Measurements from ENCODE around the gene TWNK. TPM values are rescaled to one million over a fixed set of nuclear protein-coding genes. Genes with fewer than 3 reads are reported as not detected.

TWNK gene
- total RNA-seq, 2 donors from 2014 or later = 1.8 to 2.3 TPM

GRCh38 chr10:101042667-101043362, 55.5 kb downstream of the TWNK start:
- peak overlapping the region; percentile 72 to 90 (median 79) for H3K27ac ChIP-seq
- ATAC-seq (peak; percentile 94), DNase-seq (peak; percentile 99 to 100 (median 99))
- intact Hi-C loops (cut with DNase I) = no loop called here
- H3K27me3 ChIP-seq = peaks cover 0 to 3% of the 10 kb centered on the region in 2 donors
- WGBS, 2 donors = 2 to 5% methylated on average over 38 to 40 of the region's 40 CpGs
- H3K4me1 ChIP-seq = peaks cover 20% of the 10 kb centered on the region
- peak; percentile 28 to 79 (median 77) for TF ChIP-seq POLR2A (IDR thresholded peaks at IDR 0.05)
- TF ChIP-seq CTCF (IDR thresholded peaks at IDR 0.05) = peak in 2 of 7 experiments; percentile 7
- no peaks in the 10 kb centered on the region for H3K36me3 ChIP-seq (replicated peaks in 1 of 2; ENCODE audit: insufficient read depth in 1 of 2, low read depth in 2 of 2)
- H3K4me3 ChIP-seq = no peak overlapping the region
- no peaks in the 10 kb centered on the region for H3K9me3 ChIP-seq

GRCh38 chr10:101043363-101043707, 56.0 kb downstream of the TWNK start:
- ATAC-seq (no peak), DNase-seq (no peak)
- intact Hi-C loops (cut with DNase I) = no loop called here
- whole genome bisulfite sequencing, 2 donors = 28 to 38% methylated on average over 2 of the region's 2 CpGs
- Histone ChIP-seq H3K27me3 (peaks cover 0 to 4% of the 10 kb centered on the region in 2 donors), H3K4me1 (peaks cover 25% of the 10 kb centered on the region), H3K4me3 (no peak overlapping the region), H3K27ac (peak overlapping the region; percentile 72 to 90 (median 79)), H3K36me3 (replicated peaks in 1 of 2; ENCODE audit: insufficient read depth in 1 of 2, low read depth in 2 of 2) (no peaks in the 10 kb centered on the region), H3K9me3 (no peaks in the 10 kb centered on the region)
- TF ChIP-seq POLR2A (IDR thresholded peaks at IDR 0.05) (no peak), CTCF (IDR thresholded peaks at IDR 0.05) (no peak)

MicroRNAs within 50 kb of the gene (microRNA counts, 767-probe panel; counts per million panel counts)
- microRNA hsa-miR-608 = 0 to 736 counts per million in 2 donors

Small RNA genes lying within 50 kb of the gene (microRNA-seq; reads per million reads assigned to microRNA genes)
- gene MIR608 (ENCODE audit: borderline number of aligned reads in 2 of 2, borderline replicate concordance in 2 of 2) = 0 reads per million in 2 donors

Small RNA genes lying within 50 kb of the gene (small RNA-seq; reads per million reads assigned to genes)
- gene MIR608 = not detected

Other genes with a start within 250 kb of the TWNK start
- gene PAX2, start 242.0 kb upstream of the TWNK start, total RNA-seq = under 1 TPM in 1 of 2 donors, not detected in 1; under 0.01 TPM
- 10 to 100 TPM; 16.2 to 26.7 TPM for gene SLF2, start 74.6 kb upstream of the TWNK start, total RNA-seq
- 10 to 100 TPM; 10.5 to 12.5 TPM for gene SEMA4G, start 18.0 kb upstream of the TWNK start, total RNA-seq
- 10 to 100 TPM; 53.7 to 90.5 TPM for gene MRPL43, start within 50 bp of the TWNK start, total RNA-seq
- gene LZTS2, start 12.3 kb downstream of the TWNK start, total RNA-seq = 10 to 100 TPM; 29.7 to 38.4 TPM
- under 1 TPM; 0.52 to 0.66 TPM for gene PDZD7, start 43.6 kb downstream of the TWNK start, total RNA-seq
- 10 to 100 TPM; 23.4 to 61.7 TPM for gene SFXN3, start 43.7 kb downstream of the TWNK start, total RNA-seq
- gene KAZALD1, start 74.4 kb downstream of the TWNK start, total RNA-seq = 1 to 10 TPM; 1.6 to 1.8 TPM
- gene TLX1, start 143.8 kb downstream of the TWNK start, total RNA-seq = under 1 TPM in 1 of 2 donors, not detected in 1; 0.52 TPM
- not detected for gene LBX1, start 241.9 kb downstream of the TWNK start, total RNA-seq